Measurements from ENCODE around the gene CABP2.
"Not testable (repeated sequence)": the region's sequence is repeated elsewhere in the genome, so short reads cannot be mapped to it uniquely, and the experiment has no call there.

The CABP2 gene
- total RNA-seq: 0 reads per million in 2 experiments

DNA sequence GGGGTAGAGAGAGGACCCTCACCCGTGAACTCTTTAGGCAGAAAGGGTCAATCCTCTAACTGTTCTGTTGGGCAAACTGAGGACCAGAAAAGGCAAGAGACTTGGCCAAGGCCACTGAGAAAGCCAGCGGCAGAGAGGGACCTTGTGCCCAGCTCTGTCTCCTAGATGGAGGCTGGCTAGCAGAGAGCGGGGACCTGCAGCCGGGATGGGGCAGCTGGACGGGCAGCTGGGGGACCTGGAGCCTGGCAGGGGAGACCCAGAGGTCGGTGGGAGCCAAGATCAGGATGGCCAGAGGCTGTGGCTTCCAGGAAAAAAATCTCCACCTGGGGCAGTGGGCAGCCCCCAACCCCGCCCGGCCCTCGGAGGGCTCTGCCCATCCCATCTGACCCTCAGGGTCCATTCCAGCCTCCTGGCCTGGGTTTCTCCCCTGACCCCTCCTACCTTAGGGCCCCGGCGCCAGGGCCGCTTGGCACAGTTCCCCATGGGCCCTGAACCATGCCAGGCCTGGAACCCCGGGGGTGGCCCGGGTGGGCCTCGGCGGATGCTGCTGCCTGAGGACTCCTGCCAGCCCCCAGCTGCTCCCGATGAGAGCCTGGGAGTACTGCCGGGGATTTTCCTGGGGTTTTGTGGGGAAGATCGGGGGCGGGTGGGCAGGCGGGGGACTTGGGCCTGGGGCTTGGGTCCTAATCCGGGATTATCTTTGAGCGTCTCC lies at the start of gene CABP2:
TSS of gene CABP2 (minus strand) at position 603 of the 712 bp plus-strand sequence. CDS start at position 483, 120 bp downstream.
- DNase-seq (ENCODE audit: low read depth): no peak

DNA sequence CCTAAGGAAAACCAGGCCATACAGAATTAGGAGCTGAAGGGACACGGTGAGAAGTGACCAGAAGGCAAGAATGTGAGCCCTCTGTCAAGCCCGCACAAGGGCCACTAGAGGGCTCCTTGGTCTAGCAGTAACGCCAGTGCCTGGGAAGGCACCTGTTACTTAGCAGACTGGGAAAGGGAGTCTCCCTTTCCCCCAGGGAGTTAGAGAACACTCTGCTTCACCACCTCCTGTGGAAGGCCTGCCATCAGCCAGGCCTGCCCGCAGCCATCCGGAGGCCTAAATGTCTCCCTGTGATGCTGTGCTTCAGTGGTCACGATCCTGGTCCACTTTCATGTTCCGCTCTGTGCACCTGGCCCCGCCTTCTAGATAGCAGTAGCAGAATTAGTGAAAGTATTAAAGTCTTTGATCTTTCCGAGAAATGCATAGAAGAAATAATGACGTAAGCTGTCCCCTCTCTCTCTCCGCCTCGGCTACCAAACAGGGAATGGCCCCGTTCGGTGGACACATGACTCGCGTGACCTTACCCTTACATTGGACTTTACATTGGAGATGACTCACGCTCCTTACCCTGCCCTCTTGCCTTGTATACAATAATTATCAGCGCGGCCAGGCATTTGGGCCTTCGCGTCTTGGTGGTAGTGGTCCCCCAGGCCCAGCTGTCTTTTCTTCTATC lies 49.6 kb upstream of the CABP2 start:
- no peak for DNase-seq (ENCODE audit: low read depth)

DNA sequence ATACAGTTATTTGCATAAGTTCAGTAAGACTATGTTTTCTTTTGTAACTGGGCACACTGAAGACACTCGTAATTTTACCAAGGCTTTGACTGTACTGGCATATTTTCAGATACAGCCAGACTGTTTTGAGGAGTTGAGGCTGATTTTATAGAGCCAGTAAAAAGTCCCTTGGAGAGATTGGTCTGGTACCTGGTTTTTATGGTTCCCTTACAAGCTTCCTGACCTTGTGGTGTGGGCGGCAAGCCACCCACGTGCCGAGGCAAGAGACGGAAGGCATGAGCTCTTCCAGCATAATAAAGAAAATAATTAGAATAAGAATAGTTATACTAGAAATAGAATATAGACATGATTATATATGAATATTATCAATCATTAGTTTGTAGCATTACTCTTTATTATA lies 49.1 kb upstream of the CABP2 start:
- DNase-seq (ENCODE audit: low read depth): no peak

DNA sequence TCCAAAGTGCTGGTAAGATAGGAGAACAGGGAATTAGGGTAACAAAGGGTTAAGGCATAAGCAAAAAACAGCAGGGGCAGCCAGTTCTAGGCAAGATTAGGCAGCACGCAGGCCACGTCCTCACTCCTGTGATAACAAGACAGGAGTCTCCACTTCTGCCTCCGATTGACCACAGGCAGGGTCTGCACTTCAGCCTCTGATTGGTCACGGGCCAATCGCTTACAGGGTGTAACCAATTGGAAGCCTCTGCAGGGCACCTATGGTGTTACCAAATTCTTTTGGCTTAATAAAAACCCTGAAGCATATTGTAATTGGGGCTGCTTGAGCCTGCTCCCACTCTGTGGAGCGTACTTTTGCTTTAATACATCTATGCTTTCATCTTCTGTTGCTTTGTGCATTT lies 48.2 kb upstream of the CABP2 start:
- DNase-seq (ENCODE audit: low read depth): no peak

DNA sequence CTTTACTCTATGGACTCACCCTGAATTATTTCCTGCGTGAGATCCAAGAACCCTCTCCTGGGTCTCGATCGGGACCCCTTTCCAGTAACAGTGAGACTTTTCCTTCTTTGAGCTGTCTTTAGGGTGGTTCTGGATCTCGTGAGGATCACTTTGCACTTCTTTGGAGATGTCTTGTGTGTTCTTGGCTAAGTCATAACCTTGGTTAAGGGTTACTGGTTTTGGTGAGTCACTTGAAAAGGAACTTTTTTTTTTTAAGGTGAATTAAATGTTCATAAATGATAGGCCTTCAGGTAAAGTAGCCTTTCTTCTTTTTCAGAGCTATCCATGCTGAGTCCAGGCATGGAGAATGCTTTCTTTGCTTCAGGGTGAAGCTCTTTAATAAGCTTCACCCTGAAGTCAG lies 41.0 kb upstream of the CABP2 start:
- no peak for DNase-seq (ENCODE audit: low read depth)

DNA sequence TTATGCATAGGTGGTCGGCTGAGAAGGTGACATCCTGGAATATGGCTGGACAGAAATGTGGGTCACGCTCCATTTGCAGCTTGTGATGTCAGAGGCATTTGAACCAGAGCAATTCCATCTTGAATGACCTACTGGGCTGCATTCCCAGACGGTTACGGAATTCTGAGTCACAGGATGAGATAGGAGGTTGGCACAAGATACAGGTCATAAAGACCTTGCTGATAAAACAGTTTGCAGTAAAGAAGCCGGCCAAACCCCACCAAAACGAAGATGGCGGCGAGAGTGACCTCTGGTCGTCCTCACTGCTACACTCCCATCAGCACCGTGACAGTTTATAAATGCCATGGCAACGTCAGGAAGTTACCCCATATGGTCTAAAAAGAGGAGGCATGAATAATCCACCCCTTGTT lies 40.5 kb upstream of the CABP2 start:
- DNase-seq (ENCODE audit: low read depth): not testable (repeated sequence)

DNA sequence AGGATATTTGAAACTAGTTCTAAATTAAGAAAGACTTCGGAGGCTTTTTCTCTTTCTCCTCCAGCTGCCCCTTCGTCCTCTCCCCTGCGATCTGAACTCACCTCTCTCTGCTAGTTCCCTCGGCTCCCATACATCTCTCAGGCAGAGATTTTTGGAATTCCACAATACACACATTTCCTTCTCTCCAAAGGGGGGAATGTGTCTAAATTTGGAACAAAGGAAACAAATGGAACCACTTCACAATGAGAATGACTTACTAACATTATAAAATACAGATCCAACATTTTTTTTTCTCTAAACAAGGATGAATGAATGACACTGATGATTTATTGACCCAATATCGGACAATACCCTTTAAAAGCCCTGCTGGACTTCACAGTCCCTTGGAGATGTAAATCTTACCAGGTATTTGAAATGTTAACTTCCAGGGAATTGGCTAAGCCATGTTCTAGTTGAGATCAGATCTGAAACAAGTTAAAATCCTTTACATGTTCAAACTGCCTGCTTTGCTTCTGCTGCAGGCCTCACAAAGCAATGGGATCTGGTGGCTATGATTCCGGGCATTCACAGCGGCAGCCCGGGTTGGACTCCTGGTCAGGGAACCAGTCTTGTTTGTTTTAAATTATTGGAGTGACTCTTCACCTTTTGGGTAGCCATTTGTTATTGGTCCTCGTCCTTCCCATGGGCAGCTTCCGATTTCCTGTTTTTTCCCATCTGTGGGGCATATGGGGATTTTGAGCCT lies 39.9 kb upstream of the CABP2 start:
- no peak for DNase-seq (ENCODE audit: low read depth)

DNA sequence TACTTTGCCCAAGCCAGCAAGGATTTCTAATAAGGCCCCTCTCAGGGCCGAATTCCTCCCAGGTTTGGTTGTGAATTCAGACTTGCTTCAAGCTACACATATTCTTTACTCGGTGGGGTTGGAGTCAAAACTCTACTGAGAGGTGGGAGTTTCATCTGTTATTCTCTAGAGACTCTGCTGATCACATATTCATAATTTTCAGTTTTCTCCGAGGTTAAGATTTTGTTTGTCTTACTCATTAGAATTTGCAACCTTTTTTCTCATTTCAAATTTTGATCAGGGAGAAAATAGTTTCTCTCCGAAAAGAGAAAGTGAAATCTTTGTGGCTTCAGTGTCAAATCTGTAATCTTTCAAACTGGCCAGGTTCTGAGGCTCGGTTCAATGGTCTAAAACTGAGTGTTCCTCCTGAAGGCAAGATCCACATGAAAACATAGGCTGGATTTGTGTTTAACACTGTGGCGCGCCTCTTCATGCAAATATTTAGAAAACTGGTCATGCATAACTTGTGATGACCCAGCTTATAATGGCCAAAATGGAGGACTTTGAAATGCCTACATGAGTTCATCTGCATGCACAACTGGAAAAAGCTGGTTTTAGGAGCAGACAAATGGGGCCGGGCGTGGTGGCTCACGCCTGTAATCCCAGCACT lies 38.8 kb upstream of the CABP2 start:
- DNase-seq (ENCODE audit: low read depth): no peak

DNA sequence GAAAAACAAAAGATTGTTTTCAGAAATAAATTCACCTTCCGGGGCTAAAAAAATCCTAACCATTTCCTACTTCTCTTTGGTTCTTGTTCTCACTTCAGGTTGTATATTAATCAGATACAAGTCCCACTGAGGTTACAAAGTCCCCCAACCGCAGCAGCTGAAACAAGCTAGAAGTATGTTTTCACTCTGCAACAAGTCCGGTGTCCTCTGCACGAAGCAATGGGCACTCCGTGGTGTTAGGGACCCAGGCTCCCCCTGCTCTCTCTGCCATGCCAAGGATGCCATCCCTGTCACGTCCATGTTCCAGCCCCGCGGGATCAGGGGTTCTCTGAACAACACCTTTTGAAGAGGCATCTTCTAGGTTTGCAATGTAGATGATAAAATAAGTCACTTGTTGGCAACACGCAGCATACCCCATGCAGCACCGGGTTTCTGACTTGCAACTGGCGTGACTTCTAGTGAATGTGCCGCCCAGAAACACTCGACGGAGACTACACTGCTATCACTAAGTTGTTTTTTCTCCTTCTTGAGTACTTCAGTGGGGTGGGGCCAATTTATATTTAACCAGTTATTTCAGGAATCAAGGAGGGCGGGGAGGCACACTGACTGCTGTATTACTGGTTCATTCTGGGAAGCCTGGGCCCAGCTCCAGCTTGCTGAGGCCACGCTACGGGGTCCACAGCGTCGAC lies 35.0 kb upstream of the CABP2 start:
- DNase-seq (ENCODE audit: low read depth): no peak

DNA sequence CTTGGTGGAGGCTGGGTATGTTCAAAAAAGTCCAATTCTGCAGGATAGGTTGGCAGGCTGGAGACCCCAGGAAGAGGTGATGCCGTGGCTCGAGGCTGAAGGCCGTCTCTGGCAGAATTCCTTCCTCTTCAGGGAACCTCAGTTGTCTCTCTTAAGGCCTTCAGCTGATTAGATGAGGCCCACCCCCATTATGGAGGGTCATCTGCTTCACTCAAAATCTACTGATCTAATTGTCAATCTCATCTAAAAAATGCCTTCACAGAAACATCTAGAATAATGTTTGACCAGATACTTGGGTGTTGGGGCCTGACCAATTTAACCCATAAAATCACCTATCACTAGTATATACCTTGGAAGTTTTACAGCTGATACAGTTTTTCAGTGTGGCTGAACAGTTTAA lies 33.0 kb upstream of the CABP2 start:
- no peak for DNase-seq (ENCODE audit: low read depth)

DNA sequence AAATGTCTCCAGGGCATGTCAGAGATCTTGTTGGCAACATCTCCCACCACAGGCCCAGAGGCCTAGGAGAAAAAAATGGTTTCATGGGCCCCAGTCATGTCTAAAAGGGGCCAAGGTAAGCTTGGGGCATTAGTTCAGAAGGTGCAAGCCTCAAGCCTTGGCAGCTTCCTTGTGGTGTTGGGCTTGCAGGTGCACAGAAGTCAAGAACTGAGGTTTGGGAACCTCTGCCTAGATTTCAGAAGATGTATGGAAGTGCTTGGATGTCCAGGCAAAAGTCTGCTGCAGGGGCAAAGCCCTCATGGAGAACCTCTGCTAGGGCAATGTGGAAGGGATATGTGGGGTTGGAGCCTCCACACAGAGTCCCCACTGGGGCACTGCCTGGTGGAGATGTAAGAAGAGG lies 28.5 kb upstream of the CABP2 start:
- not testable (repeated sequence) for DNase-seq (ENCODE audit: low read depth)

DNA sequence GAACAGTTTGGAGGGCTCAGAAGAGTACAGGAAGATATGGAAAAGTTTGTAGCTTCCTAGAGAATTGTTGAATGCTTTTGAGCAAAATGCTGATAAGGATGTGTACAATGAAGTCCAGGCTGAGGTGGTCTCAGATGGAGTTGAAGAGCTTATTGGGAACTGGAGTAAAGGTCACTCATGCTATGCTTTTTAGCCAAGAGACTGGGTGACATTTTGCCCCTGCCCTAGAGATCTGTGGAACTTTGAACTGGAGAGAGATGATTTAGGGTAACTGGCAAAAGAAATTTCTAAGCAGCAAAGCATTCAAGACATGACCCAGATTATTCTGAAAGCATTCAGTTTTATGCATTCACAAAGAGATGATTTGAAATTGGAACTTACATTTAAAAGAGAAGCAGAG lies 27.9 kb upstream of the CABP2 start:
- no peak for DNase-seq (ENCODE audit: low read depth)

DNA sequence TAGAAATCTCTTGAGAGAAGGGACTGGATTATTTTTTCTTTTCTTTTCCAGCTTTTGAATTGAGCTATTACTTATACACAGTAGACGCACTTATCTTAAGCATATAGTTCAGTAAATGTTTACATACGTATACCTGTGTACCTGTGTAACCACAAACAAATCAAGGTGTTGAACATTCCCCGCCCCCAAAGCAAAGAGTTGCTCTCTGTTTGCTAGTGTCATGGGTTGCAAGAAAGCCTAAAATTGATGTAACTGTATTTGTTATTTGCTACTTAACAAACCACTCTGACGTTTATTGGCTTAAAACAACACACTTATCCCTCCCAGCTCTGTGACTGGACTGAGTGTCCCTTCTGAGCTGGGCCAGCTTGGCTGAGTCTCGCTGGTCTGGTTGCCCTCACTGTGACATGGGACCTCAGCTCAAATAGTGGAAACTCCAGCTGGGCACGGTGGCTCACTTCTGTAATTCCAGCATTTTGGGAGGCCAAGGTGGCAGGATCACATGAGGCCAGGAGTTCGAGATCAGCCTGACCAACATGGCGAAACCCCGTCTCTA lies 25.4 kb upstream of the CABP2 start:
- no peak for DNase-seq (ENCODE audit: low read depth)

DNA sequence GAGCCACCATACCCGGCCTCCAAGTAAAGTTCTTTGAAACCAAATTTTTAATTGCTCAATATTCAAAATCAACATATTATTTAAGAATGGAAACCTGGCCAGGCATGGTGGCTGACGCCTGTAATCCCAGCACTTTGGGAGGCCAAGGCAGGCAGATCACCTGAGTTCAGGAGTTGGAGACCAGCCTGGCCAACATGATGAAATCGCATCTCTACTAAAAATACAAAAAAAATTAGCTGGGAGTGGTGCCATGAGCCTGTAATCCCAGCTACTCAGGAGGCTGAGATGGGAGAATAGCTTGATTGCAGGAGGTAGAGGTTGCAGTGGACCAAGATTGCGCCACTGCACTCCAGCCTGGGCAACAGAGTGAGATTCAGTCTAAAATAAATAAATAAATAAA lies 24.9 kb upstream of the CABP2 start:
- not testable (repeated sequence) for DNase-seq (ENCODE audit: low read depth)

DNA sequence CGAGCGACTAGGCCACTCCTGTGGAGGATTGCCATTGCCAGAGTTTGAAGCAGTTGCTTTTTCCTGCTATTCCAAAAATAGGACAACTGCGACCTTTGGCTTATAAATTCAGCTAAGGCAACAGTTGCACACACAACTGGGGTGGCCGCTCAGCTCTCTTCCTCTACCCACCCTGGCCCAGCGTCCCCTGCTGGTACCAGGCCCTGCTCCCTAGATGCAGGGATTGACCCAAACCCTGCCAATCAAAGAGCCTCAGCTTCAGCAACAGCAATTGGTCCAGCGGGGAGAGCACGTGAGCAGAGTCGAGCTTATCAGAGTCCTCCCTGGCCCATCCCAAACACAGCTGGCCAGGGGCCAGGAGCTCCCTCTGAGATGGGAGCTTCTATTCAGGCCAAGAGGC lies 22.0 kb upstream of the CABP2 start:
- DNase-seq (ENCODE audit: low read depth): no peak

DNA sequence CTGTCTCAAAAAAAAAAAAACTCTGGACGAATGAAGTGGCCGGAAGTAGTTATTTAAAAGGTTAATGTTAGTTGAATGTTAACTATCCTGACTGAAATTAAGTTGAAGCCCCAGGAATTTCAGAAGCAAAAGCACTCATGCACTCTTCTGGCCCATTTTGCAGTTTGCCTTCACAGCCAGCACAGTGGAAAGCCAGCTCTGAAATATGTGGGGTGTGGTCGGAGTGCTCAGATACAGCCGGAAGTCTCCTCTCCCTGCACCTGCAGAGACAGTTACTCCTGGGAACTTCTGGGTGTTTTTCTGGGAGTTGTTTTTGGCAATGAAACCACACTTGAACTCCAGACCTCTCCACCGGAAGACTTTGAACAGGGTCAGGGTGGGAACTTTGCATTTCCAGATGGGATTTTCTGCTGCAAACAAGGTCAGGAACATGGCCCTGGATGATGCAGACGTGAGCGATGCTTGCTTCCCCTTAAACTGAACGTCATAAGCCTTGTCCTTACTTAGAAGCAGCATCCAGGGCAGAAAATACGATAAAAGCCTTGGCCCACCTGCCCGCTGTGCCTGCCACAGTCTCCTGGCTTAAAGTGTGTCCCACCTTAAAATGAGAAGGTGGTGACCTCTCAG lies 21.5 kb upstream of the CABP2 start:
- DNase-seq (ENCODE audit: low read depth): no peak

DNA sequence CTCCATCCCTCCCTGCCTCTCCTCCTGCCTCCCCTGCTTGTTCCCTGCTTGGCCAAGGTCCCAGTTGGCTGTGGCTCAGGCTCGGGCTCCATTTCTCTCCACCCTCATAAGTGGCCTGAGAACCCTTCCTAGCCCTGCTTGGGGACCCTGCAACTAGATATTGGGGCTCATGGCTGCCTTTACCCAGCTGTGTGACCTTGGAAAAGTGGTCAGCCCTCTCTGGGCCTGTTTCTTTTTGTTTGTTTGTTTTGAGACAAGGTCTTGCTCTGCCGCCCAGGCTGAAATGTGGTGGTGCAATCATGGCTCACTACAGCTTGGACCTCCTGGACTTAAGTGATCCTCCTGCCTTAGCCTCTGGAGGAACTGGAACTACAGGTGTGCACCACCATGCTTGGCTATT lies 20.3 kb upstream of the CABP2 start:
- DNase-seq (ENCODE audit: low read depth): no peak

DNA sequence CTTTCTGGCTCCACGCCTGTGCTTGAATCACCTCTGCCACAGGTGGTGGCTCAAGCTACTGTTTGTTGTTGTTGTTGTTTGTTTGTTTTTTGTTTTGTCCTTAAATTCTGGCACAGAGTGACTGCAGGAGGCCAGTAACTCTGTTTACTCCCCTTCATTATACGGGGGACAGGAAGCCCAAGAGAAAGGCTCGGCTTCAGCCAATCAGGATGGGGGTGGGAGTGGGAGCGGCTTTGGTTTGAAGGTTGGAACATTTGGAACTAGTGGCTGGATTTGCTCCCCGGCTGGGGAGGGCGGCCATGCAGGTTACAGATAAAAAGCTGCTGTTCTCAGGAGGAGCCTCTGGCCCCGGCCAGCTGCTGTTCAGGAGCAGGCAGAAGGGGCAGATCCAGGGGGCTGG lies 19.7 kb upstream of the CABP2 start:
- DNase-seq (ENCODE audit: low read depth): no peak

DNA sequence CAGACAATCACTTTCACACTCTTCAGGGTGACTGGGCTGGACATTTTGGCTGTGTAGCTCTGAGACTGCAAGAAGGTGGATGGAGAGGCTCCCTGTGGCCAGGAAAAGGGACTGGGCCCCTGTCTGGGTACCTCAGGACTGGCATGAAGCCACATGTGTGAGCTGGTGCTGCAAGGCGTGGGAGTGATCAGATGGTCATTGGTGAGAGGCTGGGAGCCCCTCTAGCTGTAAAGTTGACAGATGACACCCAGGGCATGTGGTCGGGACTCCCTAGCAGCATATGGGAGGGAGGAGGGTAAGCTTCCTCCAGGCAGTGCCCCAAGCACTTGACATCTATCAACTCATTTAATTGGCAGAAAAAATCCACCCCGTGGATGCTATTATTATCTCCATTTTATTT lies 18.9 kb upstream of the CABP2 start:
- DNase-seq (ENCODE audit: low read depth): no peak

DNA sequence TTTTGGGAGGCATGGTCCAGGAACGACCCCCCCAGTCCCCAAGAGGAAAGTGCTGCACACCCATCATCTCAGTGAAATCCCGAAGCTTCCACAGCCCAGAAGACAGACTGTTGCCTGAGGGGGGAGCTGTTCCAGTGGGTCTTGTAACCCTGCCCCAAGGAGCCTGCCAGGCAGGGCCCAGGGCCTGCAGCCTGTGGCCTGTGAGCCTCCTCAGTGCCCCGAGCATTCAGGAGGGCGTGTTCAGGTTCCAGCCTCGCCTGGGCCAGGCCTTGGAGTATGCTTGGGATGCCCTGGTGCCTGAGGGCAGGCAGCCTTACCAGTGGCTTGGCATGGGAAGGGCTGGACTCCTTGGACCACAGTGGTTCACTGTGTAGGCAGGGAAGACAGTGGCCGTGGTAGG lies 18.0 kb upstream of the CABP2 start:
- DNase-seq (ENCODE audit: low read depth): no peak

DNA sequence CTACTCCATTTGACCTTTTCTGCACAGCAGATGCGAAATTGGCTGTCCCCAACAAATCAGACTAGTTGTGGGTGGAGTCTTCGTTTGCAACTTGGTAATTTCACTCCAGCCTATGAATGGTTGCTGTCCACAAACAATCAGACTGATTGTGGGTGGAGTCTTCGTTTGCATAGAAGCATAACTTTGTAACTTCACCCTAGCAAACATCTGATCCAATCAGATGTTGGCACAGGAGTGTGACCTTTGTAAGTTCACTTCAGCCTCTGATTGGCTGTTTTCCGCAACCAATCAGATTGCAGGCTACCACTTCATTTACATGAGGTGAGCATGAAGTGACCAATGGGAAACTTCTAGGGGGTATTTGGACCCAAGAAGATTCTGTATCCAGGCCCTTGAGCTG lies 16.3 kb upstream of the CABP2 start:
- no peak for DNase-seq (ENCODE audit: low read depth)
